NCI-H446 (cell line): ENCODE results near the gene IGF1R.

Experiments
- DNase-seq, 2 experiments: peaks; one replicate each; lab custom pipeline; 2025; lab: John Stamatoyannopoulos, UW

The IGF1R gene

GRCh38 chr15:98914626-98915025 is 266.3 kb downstream of the IGF1R start:
- DNase-seq = no peak

GRCh38 chr15:98916826-98917225 is 268.5 kb downstream of the IGF1R start:
- DNase-seq = no peak

GRCh38 chr15:98917417-98917816 is 269.1 kb downstream of the IGF1R start:
- no peak for DNase-seq

- no peak for DNase-seq
These were observed 271.9 kb downstream of the IGF1R start for GRCh38 chr15:98920091-98920880.

- no peak for DNase-seq
These were observed 274.8 kb downstream of the IGF1R start for GRCh38 chr15:98923171-98923570.

GRCh38 chr15:98923579-98923978 is 275.2 kb downstream of the IGF1R start:
- DNase-seq = no peak

- DNase-seq = no peak
These were observed 276.2 kb downstream of the IGF1R start for GRCh38 chr15:98924401-98925049.

GRCh38 chr15:98926236-98926635 is 277.9 kb downstream of the IGF1R start:
- no peak for DNase-seq

GRCh38 chr15:98927022-98927421 is 278.7 kb downstream of the IGF1R start:
- no peak for DNase-seq

- DNase-seq = no peak
These were observed 279.7 kb downstream of the IGF1R start for GRCh38 chr15:98927996-98928395.

GRCh38 chr15:98930576-98930975 is 282.2 kb downstream of the IGF1R start:
- no peak for DNase-seq

GRCh38 chr15:98931004-98931403 is 282.7 kb downstream of the IGF1R start:
- DNase-seq = no peak

GRCh38 chr15:98933406-98933805 is 285.1 kb downstream of the IGF1R start:
- no peak for DNase-seq

GRCh38 chr15:98935736-98936135 is 287.4 kb downstream of the IGF1R start:
- DNase-seq = no peak

GRCh38 chr15:98937413-98938104 is 289.2 kb downstream of the IGF1R start:
- DNase-seq = no peak

GRCh38 chr15:98938105-98938417 is 289.7 kb downstream of the IGF1R start:
- DNase-seq = no peak

GRCh38 chr15:98938799-98939198 is 290.5 kb downstream of the IGF1R start:
- DNase-seq = no peak

GRCh38 chr15:98939311-98940080 is 291.2 kb downstream of the IGF1R start:
- DNase-seq = no peak

- no peak for DNase-seq
These were observed 293.4 kb downstream of the IGF1R start for GRCh38 chr15:98941595-98942255.

GRCh38 chr15:98942431-98942830 is 294.1 kb downstream of the IGF1R start:
- no peak for DNase-seq

GRCh38 chr15:98943051-98943508 is 294.7 kb downstream of the IGF1R start:
- DNase-seq = no peak
